Psoas muscle (tissue), 8 donors: ENCODE results near the gene SPSB1. TPM values are rescaled to one million over a fixed set of nuclear protein-coding genes. Genes with fewer than 3 reads are reported as not detected.

Source experiments
- ATAC-seq, 4 donors: fragments of 200-7000 bp; cut with Tn5 transposase; one replicate each; pipeline ENCODE4 v1.9.1; 2020; ENCODE audit warnings: moderate library complexity in 3 of 4, mild to moderate bottlenecking in 2 of 4
- DNase-seq, 2 donors: peaks; one replicate each; pipeline ENCODE4 v3.0.0-alpha.2; 2020
- H3K27ac ChIP-seq: fragments of 200-600 bp; one replicate; pipeline ENCODE4 v1.8.0; 2022
- H3K27me3 ChIP-seq, 3 donors: fragments of 200-600 bp in 1 of 3; one replicate each; pipeline versions ENCODE4 v1.6.1 to v1.8.0; 2013 to 2022; ENCODE audit warnings: low read length in 2 of 3, mild to moderate bottlenecking in 2 of 3, moderate library complexity in 1 of 3; ENCODE audit not compliant: insufficient read depth in 3 of 3
- H3K36me3 ChIP-seq, 2 donors: fragments of 200-600 bp in 1 of 2; one replicate each; pipeline versions ENCODE4 v1.6.1 to v1.8.0; 2013 to 2022; ENCODE audit warnings: low read depth in 1 of 2, mild to moderate bottlenecking in 1 of 2, moderate library complexity in 1 of 2; ENCODE audit not compliant: insufficient read depth in 1 of 2
- H3K4me1 ChIP-seq: fragments of 200-600 bp; one replicate; pipeline ENCODE4 v1.8.0; 2022
- H3K4me3 ChIP-seq: fragments of 200-600 bp; one replicate; pipeline ENCODE4 v1.8.0; 2022; ENCODE audit warnings: mild to moderate bottlenecking
- H3K9me3 ChIP-seq: fragments of 200-600 bp; one replicate; pipeline ENCODE4 v1.8.0; 2022
- CTCF ChIP-seq: fragments of 200-600 bp; IDR thresholded peaks from one replicate; pipeline ENCODE4 v1.8.0; 2022; ENCODE audit warnings: antibody characterized with exemption
- WGBS, 3 donors: extraction: QIAGEN DNeasy Blood & Tissue Kit; methylation state at CpG; one replicate each; pipeline versions ENCODE4 v1.1.6 to v1.1.7; 2013; 5-methylcytosine and 5-hydroxymethylcytosine counted together
- intact Hi-C, 2 donors: fragments of 100-400 bp; cut with DNase I; formaldehyde crosslinking; loops; one replicate each; pipeline versions ENCODE4 v1.11.0 to v1.14.2; 2022
- polyA plus RNA-seq, 3 donors: library from polyadenylated mRNA; stranded (reverse); fragments of 200-250 nt; gene quantifications; one replicate each; pipeline ENCODE4 v1.2.3, GENCODE V29; 2013
- total RNA-seq, 4 donors: library from RNA; stranded (reverse); fragmentation: NEBNext Ultra II Directional in 2 of 4; extraction: Animal tissue kit (Norgen Biotek cat#: 25700) in 2 of 4; gene quantifications; one replicate each; pipeline versions ENCODE4 v1.2.1 to v1.2.4, GENCODE V29; 2021 to 2023
- donor health status: healthy with polysubstance abuse.
- donor health status: DM: no; HTN: no; CAD: no; lungs with moderate emphysema.
- donor health status: Bipolar disorder and iron deficiency.
- donor health status: healthy.
- donor health status: DM: yes; HTN: yes; CAD: no.
- donor health status: DM: no; HTN: no; CAD: no.
- donor health status: DM: no; HTN: no; CAD: no.
- donor health status: DM: yes; HTN: yes; CAD: no.

The SPSB1 gene
- total and polyA plus RNA-seq, 7 donors, result 12.0 to 60.7 (median 31.3) TPM

- peak overlapping the region; percentile 86 for H3K27ac ChIP-seq
- ATAC-seq, result peak; percentile 67 to 81 (median 78)
- no peaks in the 10 kb centered on the region for H3K27me3 ChIP-seq
- no peaks in the 10 kb centered on the region for H3K36me3 ChIP-seq
- H3K4me3 ChIP-seq, result no peak overlapping the region
- H3K4me1 ChIP-seq, result peaks cover 17% of the 10 kb centered on the region
- H3K9me3 ChIP-seq, result peaks cover 19% of the 10 kb centered on the region
- WGBS, 3 donors, result 26 to 42% (median 29%) methylated on average over 5 of the region's 5 CpGs
- intact Hi-C loops, result loop anchor here (1.0 to 5.0 kb wide), 4 partner anchors 38 to 287 kb away; no protein-coding TSS in a partner anchor
- TF ChIP-seq CTCF, result no peak
- DNase-seq, result peak; percentile 79 to 88
Measured at GRCh38 chr1:9289711-9290485, 2.8 kb upstream of the SPSB1 start.

GRCh38 chr1:9291914-9292360, 757 bp upstream of the SPSB1 start:
- TF ChIP-seq CTCF, result no peak
- DNase-seq (peak; percentile 72 to 80), ATAC-seq (peak in 1 of 4 donors; percentile 0)
- H3K4me3 ChIP-seq, result peak overlapping the region; percentile 93
- H3K4me1 ChIP-seq, result peaks cover 34% of the 10 kb centered on the region
- WGBS, 3 donors, result 25 to 39% (median 35%) methylated on average over 13 of the region's 13 CpGs
- no peaks in the 10 kb centered on the region for H3K27me3 ChIP-seq
- peak overlapping the region; percentile 86 for H3K27ac ChIP-seq
- intact Hi-C loops, result loop anchor here in 1 of 2 donors (5.0 kb wide), 1 partner anchor 285 kb away; no protein-coding TSS in a partner anchor
- peaks cover 19% of the 10 kb centered on the region for H3K9me3 ChIP-seq
- no peaks in the 10 kb centered on the region for H3K36me3 ChIP-seq

GRCh38 chr1:9293241-9293532, 493 bp downstream of the SPSB1 start:
- intact Hi-C loops, result loop anchor here in 1 of 2 donors (5.0 kb wide), 1 partner anchor 284 kb away; no protein-coding TSS in a partner anchor

GRCh38 chr1:9293533-9294404, 1.1 kb downstream of the SPSB1 start:
- peak in 1 of 2 donors; percentile 75 for DNase-seq
- TF ChIP-seq CTCF, result no peak
- Histone ChIP-seq H3K9me3 (peaks cover 2% of the 10 kb centered on the region), H3K4me1 (peaks cover 46% of the 10 kb centered on the region), H3K36me3 (no peaks in the 10 kb centered on the region), H3K4me3 (peak overlapping the region; percentile 93), H3K27me3 (no peaks in the 10 kb centered on the region), H3K27ac (peak overlapping the region; percentile 86)
- intact Hi-C loops, result loop anchor here in 1 of 2 donors (5.0 kb wide), 1 partner anchor 284 kb away; no protein-coding TSS in a partner anchor
- ATAC-seq, result peak in 1 of 4 donors; percentile 31
- WGBS, 3 donors, result 7 to 14% (median 8%) methylated on average over 32 to 41 of the region's 41 CpGs

More at GRCh38 chr1:9293241-9293532, 493 bp downstream of the SPSB1 start:
- Histone ChIP-seq H3K9me3 (peaks cover 8% of the 10 kb centered on the region), H3K27me3 (no peaks in the 10 kb centered on the region), H3K4me3 (peak overlapping the region; percentile 93), H3K4me1 (peaks cover 46% of the 10 kb centered on the region), H3K27ac (peak overlapping the region; percentile 86), H3K36me3 (no peaks in the 10 kb centered on the region)
- 0 to 1% (median 0%) methylated on average over 10 to 42 of the region's 43 CpGs for WGBS, 3 donors
- ATAC-seq (no peak), DNase-seq (no peak)
- TF ChIP-seq CTCF, result no peak
